IMR-90 (cell line): ENCODE measurements around the gene PTGR3. TPM values are rescaled to one million over a fixed set of nuclear protein-coding genes. Genes with fewer than 3 reads are reported as not detected.
A peak's percentile ranks its signal among the peaks of the same experiment; 100 is the strongest.

Source experiments
- ATAC-seq: fragments of 200-7000 bp; cut with Tn5 transposase; 2 replicates; pipeline ENCODE4 v1.9.1; 2020; ENCODE audit warnings: low read depth, mild to moderate bottlenecking, moderate library complexity
- BruUV-seq: library from RNA; stranded (reverse); fragments of 400-500 nt; replicated peaks from 2 replicates; lab custom pipeline; 2021; lab: Mats Ljungman, UMichigan
- CTCF ChIA-PET: fragments of 300-600 bp; formaldehyde crosslinking; extraction: SDS; loops from one replicate; lab custom pipeline; 2021; ENCODE audit warnings: antibody characterized with exemption; lab: Yijun Ruan, JAX
- POLR2A ChIA-PET: fragments of 300-600 bp; sonication (Branson Sonifier 250); formaldehyde crosslinking; loops from one replicate; lab custom pipeline; 2022; ENCODE audit warnings: antibody characterized with exemption; ENCODE audit not compliant: unreplicated experiment; lab: Charles Lee
- DNase-seq: peaks from one replicate; pipeline ENCODE4 v3.0.0; 2013
- H2AFZ ChIP-seq: replicated peaks from 2 replicates; pipeline ENCODE3; 2013; ENCODE audit warnings: low read length, mild to moderate bottlenecking; ENCODE audit not compliant: poor library complexity
- H2AK5ac ChIP-seq: 2 replicates; pipeline ENCODE4 v1.6.1; 2013; ENCODE audit warnings: low read depth, low read length, inconsistent platforms
- H2AK9ac ChIP-seq: replicated peaks from 2 replicates; pipeline ENCODE3; 2013; ENCODE audit warnings: mild to moderate bottlenecking, low read depth, low read length, moderate library complexity; ENCODE audit not compliant: poor library complexity
- H2BK120ac ChIP-seq: 2 replicates; pipeline ENCODE4 v1.6.1; 2013; ENCODE audit warnings: low read depth, low read length, inconsistent platforms
- H2BK15ac ChIP-seq: 3 replicates; pipeline ENCODE4 v1.6.1; 2013; ENCODE audit warnings: low read depth, low read length, inconsistent platforms
- H2BK20ac ChIP-seq: 2 replicates; pipeline ENCODE4 v1.6.1; 2013; ENCODE audit warnings: low read depth, mild to moderate bottlenecking, inconsistent platforms, low read length, moderate library complexity
- H2BK5ac ChIP-seq: 2 replicates; pipeline ENCODE4 v1.6.1; 2013; ENCODE audit warnings: mild to moderate bottlenecking, low read depth, low read length, inconsistent platforms; ENCODE audit not compliant: poor library complexity, severe bottlenecking
- H3K14ac ChIP-seq: replicated peaks from 2 replicates; pipeline ENCODE4 v1.6.1; 2013; ENCODE audit warnings: low read depth, low read length, inconsistent platforms
- H3K18ac ChIP-seq: 2 replicates; pipeline ENCODE4 v1.6.1; 2013; ENCODE audit warnings: low read depth, low read length, control low read depth
- H3K23ac ChIP-seq: 2 replicates; pipeline ENCODE4 v1.6.1; 2013; ENCODE audit warnings: low read depth, low read length, inconsistent platforms
- H3K27ac ChIP-seq: 2 replicates; pipeline ENCODE4 v1.5.1; 2013; ENCODE audit warnings: mild to moderate bottlenecking, control low read depth, low read length; ENCODE audit not compliant: insufficient read depth
- H3K27me3 ChIP-seq: 2 replicates; pipeline ENCODE4 v1.6.1; 2013; ENCODE audit warnings: low read length; ENCODE audit not compliant: control insufficient read depth, insufficient read depth
- H3K36me3 ChIP-seq: 2 replicates; pipeline ENCODE4 v1.6.1; 2013; ENCODE audit warnings: low read length, mixed read lengths; ENCODE audit not compliant: control insufficient read depth, insufficient read depth
- H3K4ac ChIP-seq: 2 replicates; pipeline ENCODE4 v1.6.1; 2013; ENCODE audit warnings: low read depth, low read length, inconsistent platforms
- H3K4me1 ChIP-seq: 2 replicates; pipeline ENCODE4 v1.6.1; 2013; ENCODE audit warnings: low read length, mixed read lengths; ENCODE audit not compliant: control insufficient read depth, insufficient read depth
- H3K4me2 ChIP-seq: 2 replicates; pipeline ENCODE4 v1.6.1; 2013; ENCODE audit warnings: low read depth, mild to moderate bottlenecking, control low read depth, low read length, moderate library complexity
- H3K4me3 ChIP-seq: 2 replicates; pipeline ENCODE4 v1.5.1; 2013; ENCODE audit warnings: low read depth, mild to moderate bottlenecking, control low read depth, low read length, moderate library complexity; ENCODE audit not compliant: insufficient read depth
- H3K56ac ChIP-seq: 2 replicates; pipeline ENCODE4 v1.6.1; 2013; ENCODE audit warnings: low read length, inconsistent platforms; ENCODE audit not compliant: insufficient read depth; ENCODE audit errors: extremely low read depth
- H3K79me1 ChIP-seq, 2 experiments: 2 replicates each; pipeline ENCODE4 v1.6.1; 2013; ENCODE audit warnings: low read length in 2 of 2, inconsistent platforms in 1 of 2, low read depth in 1 of 2
- H3K9ac ChIP-seq: 2 replicates; pipeline ENCODE4 v1.6.1; 2013; ENCODE audit warnings: low read depth, low read length, control low read depth
- H3K9me1 ChIP-seq: 2 replicates; pipeline ENCODE4 v1.6.1; 2013; ENCODE audit warnings: low read length, inconsistent platforms; ENCODE audit not compliant: insufficient read depth
- H3K9me3 ChIP-seq: 2 replicates; pipeline ENCODE4 v1.6.1; 2013; ENCODE audit warnings: low read length; ENCODE audit not compliant: control insufficient read depth, insufficient read depth
- H4K20me1 ChIP-seq: 2 replicates; pipeline ENCODE4 v1.6.1; 2013; ENCODE audit warnings: low read length, inconsistent platforms; ENCODE audit not compliant: insufficient read depth
- H4K5ac ChIP-seq: 2 replicates; pipeline ENCODE4 v1.6.1; 2013; ENCODE audit warnings: mild to moderate bottlenecking, low read depth, low read length, control low read depth
- H4K8ac ChIP-seq, 2 experiments: 2 replicates each; pipeline ENCODE4 v1.6.1; 2013; ENCODE audit warnings: low read depth in 2 of 2, low read length in 2 of 2, control low read depth in 1 of 2, inconsistent platforms in 1 of 2
- H4K91ac ChIP-seq: 2 replicates; pipeline ENCODE4 v1.6.1; 2013; ENCODE audit warnings: low read depth, low read length, inconsistent platforms; ENCODE audit not compliant: insufficient read depth
- BHLHE40 ChIP-seq: fragments of 150-350 bp; IDR thresholded peaks from 2 replicates; pipeline ENCODE4 v1.6.1; 2016; ENCODE audit warnings: mild to moderate bottlenecking, low read depth, low read length
- CHD1 ChIP-seq: IDR thresholded peaks from 2 replicates; pipeline ENCODE4 v1.6.1; 2012; ENCODE audit warnings: low read depth, low read length, improper control_type of control experiment
- ELK1 ChIP-seq: fragments of 150-350 bp; IDR thresholded peaks from 2 replicates; pipeline ENCODE4 v1.6.1; 2016; ENCODE audit warnings: low read depth, mild to moderate bottlenecking, low read length, moderate library complexity, borderline replicate concordance
- FOS ChIP-seq: fragments of 150-350 bp; IDR thresholded peaks from 2 replicates; pipeline ENCODE4 v1.6.1; 2016; ENCODE audit warnings: low read depth, low read length
- MAFK ChIP-seq: IDR thresholded peaks from 2 replicates; pipeline ENCODE4 v1.6.1; 2012; ENCODE audit warnings: low read depth, low read length, improper control_type of control experiment
- POLR2A ChIP-seq: IDR thresholded peaks from 2 replicates; pipeline ENCODE4 v1.6.1; 2012; ENCODE audit warnings: mild to moderate bottlenecking, low read depth, low read length
- RCOR1 ChIP-seq: IDR thresholded peaks from 2 replicates; pipeline ENCODE4 v1.6.1; 2012; ENCODE audit warnings: mild to moderate bottlenecking, low read length, improper control_type of control experiment; ENCODE audit not compliant: insufficient replicate concordance
- RFX5 ChIP-seq: IDR thresholded peaks from 2 replicates; pipeline ENCODE4 v1.8.0; 2012; ENCODE audit warnings: low read depth, mild to moderate bottlenecking, low read length, moderate library complexity
- USF2 ChIP-seq: fragments of 150-350 bp; IDR thresholded peaks from 2 replicates; pipeline ENCODE4 v1.6.1; 2017; ENCODE audit warnings: mild to moderate bottlenecking, antibody characterized with exemption, low read length, low read depth
- WGBS, 2 experiments: methylation state at CpG; one replicate each; pipeline versions ENCODE4 v1.1.5 to v1.1.7; 2013; ENCODE audit warnings: missing lambda C conversion rate in 2 of 2; ENCODE audit not compliant: insufficient read length in 1 of 2; ENCODE audit errors: extremely low coverage in 2 of 2; 5-methylcytosine and 5-hydroxymethylcytosine counted together
- dilution Hi-C: fragments of 300-500 bp; cut with HindIII; formaldehyde crosslinking; loops from one replicate; pipeline ENCODE4 v1.14.3; 2018; ENCODE audit warnings: low sequenced_read_pairs; ENCODE audit not compliant: unreplicated experiment
- in situ Hi-C: fragments of 300-500 bp; cut with MboI; formaldehyde crosslinking; loops from 3 replicates; pipeline ENCODE4 v1.14.3; 2019; ENCODE audit warnings: low sequenced_read_pairs, inconsistent platforms, mixed read lengths
- intact Hi-C: fragments of 100-400 bp; cut with micrococcal nuclease; formaldehyde crosslinking; loops from 2 replicates; pipeline ENCODE4 v1.10.0; 2022
- polyA plus RNA-seq, 3 experiments: library from polyadenylated mRNA; depleted of rRNA; stranded (reverse); fragments of >200 nt; gene quantifications; 2 replicates each; pipeline ENCODE4 v1.2.3, GENCODE V29; 2012; ENCODE audit warnings: low replicate concordance in 1 of 3
- total RNA-seq: library from RNA; depleted of rRNA; stranded (reverse); fragments of >200 nt; gene quantifications from 2 replicates; pipeline ENCODE4 v1.2.3, GENCODE V29; 2012

Gene PTGR3
- total and polyA plus RNA-seq, 2 of the 4 experiments (the other 2 are of a cell fraction) = 16.1 to 26.4 TPM

- no peak for TF ChIP-seq USF2
Measured at GRCh38 chr18:75216911-75217689, 8.2 kb upstream of the PTGR3 start (continued).

DNA sequence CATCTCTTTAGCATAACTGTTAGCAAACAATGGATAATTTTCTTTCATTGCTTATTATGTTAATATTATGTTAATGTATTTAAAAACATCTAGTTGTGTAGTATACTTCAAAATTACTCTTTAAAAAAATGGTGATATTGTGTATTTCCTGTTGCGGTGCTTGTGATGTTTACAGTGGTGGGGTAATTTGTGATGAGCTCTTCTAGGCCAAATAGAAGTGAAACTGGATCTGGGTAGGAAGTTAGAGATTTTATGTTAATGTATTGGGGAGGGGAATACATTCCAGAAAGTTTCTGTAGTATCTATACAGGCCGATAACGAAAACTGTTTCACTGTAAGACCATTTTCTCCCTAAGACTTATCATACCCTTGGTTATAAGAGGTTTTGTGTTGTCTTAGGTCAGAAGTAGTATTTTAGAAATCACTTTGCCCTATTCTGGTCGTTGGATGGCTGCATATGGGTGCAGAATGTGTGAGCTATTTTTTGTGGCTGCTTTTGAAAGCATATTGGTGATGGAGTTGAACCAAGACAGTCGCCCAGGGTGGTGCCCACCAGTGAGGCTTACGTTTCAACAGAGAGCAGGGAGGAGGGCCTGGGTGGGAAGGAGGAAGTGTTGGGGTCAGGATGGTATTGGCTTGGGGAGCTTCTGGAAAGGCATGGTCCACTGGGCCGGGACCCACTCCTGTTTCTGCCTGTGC is 7.4 kb upstream of the PTGR3 start:
- Histone ChIP-seq H3K4me3 (no peak overlapping the region), H3K18ac (no peak overlapping the region), H3K9ac (no peak overlapping the region), H3K4me2 (peak overlapping the region; percentile 64), H3K9me3 (no peaks in the 10 kb centered on the region), H2BK120ac (no peak overlapping the region), H2AK9ac (no peak overlapping the region), H4K8ac (no peak overlapping the region; a peak in 1 of 4 replicates), H3K14ac (no peak overlapping the region), H2BK5ac (no peak overlapping the region), H3K4ac (peak overlapping the region; percentile 25; the same call in 1 of the 2 replicates), H3K27me3 (no peaks in the 10 kb centered on the region), H3K36me3 (no peaks in the 10 kb centered on the region), H4K91ac (no peak overlapping the region), H2BK15ac (no peak overlapping the region), H3K4me1 (peaks cover 9% of the 10 kb centered on the region), H2AFZ (no peak overlapping the region), H2AK5ac (no peak overlapping the region), H2BK20ac (no peak overlapping the region; the same call in 1 of the 2 replicates), H3K56ac (no peak overlapping the region), H3K9me1 (peaks cover 4% of the 10 kb centered on the region; the same call in 1 of the 2 replicates), H3K27ac (no peak overlapping the region), H4K5ac (peak overlapping the region; percentile 56), H4K20me1 (peaks cover 4% of the 10 kb centered on the region; the same call in 1 of the 2 replicates), H3K79me1 (peaks cover 23 to 55% of the 10 kb centered on the region in 2 experiments), H3K23ac (peak overlapping the region; percentile 31; the same call in 1 of the 2 replicates)
- in situ Hi-C loops (loop anchor here (25.0 kb wide), 1 partner anchor 1146 kb away; no protein-coding TSS in a partner anchor), dilution Hi-C loops (no loop called here), intact Hi-C loops (no loop called here)
- no peak for TF ChIP-seq RFX5
- no peak for TF ChIP-seq BHLHE40
- no peak for TF ChIP-seq CHD1
- TF ChIP-seq MAFK = no peak
- TF ChIP-seq FOS = no peak
- TF ChIP-seq RCOR1 = no peak
- TF ChIP-seq POLR2A = no peak
- no peak for TF ChIP-seq ELK1
- no TSS peak for BruUV-seq
- ChIA-PET CTCF (interaction anchor here (0.5 kb wide), 1 partner anchor 558 kb away, joined by 8 read pairs; no protein-coding TSS in a partner anchor), POLR2A (no interaction called here)
- DNase-seq (peak; percentile 20), ATAC-seq (no peak)
- WGBS, 2 experiments = 67% methylated on average over 3 of the region's 7 CpGs; no CpG with 5 or more reads in 1 of the 2 experiments
